Measurements from ENCODE around the gene TECPR2. TPM values are rescaled to one million over a fixed set of nuclear protein-coding genes. Genes with fewer than 3 reads are reported as not detected.

TECPR2 gene
- total and polyA plus RNA-seq, 2 experiments from 2014 or later, result 9.2 to 37.4 TPM

GRCh38 chr14:102462391-102462790 lies 99.7 kb downstream of the TECPR2 start:
- no peaks in the 10 kb centered on the region for H3K27me3 ChIP-seq
- H3K36me3 ChIP-seq, result peaks cover 9% of the 10 kb centered on the region
- no peaks in the 10 kb centered on the region for H3K4me1 ChIP-seq (ENCODE audit: low read depth)
- TF ChIP-seq CTCF (IDR thresholded peaks at IDR 0.05; ENCODE audit: low read depth, low read length), result no peak
- H3K4me3 ChIP-seq, result no peak overlapping the region
- H3K9me3 ChIP-seq (ENCODE audit: low read depth), result no peaks in the 10 kb centered on the region
- no peak for DNase-seq (ENCODE audit: low read depth in 1 of 2, low spot score in 1 of 2)
- no peak overlapping the region for H3K27ac ChIP-seq

GRCh38 chr14:102464006-102464405 lies 101.3 kb downstream of the TECPR2 start:
- H3K27ac ChIP-seq, result no peak overlapping the region
- no peak overlapping the region for H3K4me3 ChIP-seq
- TF ChIP-seq CTCF (IDR thresholded peaks at IDR 0.05; ENCODE audit: low read depth, low read length), result no peak
- H3K27me3 ChIP-seq, result no peaks in the 10 kb centered on the region
- DNase-seq (ENCODE audit: low read depth in 1 of 2, low spot score in 1 of 2), result no peak
- peaks cover 12% of the 10 kb centered on the region for H3K36me3 ChIP-seq
- no peaks in the 10 kb centered on the region for H3K9me3 ChIP-seq (ENCODE audit: low read depth)
- no peaks in the 10 kb centered on the region for H3K4me1 ChIP-seq (ENCODE audit: low read depth)

GRCh38 chr14:102464846-102465341 lies 102.2 kb downstream of the TECPR2 start:
- no peaks in the 10 kb centered on the region for H3K9me3 ChIP-seq (ENCODE audit: low read depth)
- no peak overlapping the region for H3K27ac ChIP-seq
- H3K27me3 ChIP-seq, result no peaks in the 10 kb centered on the region
- peaks cover 12% of the 10 kb centered on the region for H3K36me3 ChIP-seq
- H3K4me3 ChIP-seq, result no peak overlapping the region
- TF ChIP-seq CTCF (IDR thresholded peaks at IDR 0.05; ENCODE audit: low read depth, low read length), result no peak
- DNase-seq (ENCODE audit: low read depth in 1 of 2, low spot score in 1 of 2), result no peak
- no peaks in the 10 kb centered on the region for H3K4me1 ChIP-seq (ENCODE audit: low read depth)

GRCh38 chr14:102469261-102469660 lies 106.5 kb downstream of the TECPR2 start:
- no peak overlapping the region for H3K4me3 ChIP-seq
- no peak for DNase-seq (ENCODE audit: low read depth in 1 of 2, low spot score in 1 of 2)
- H3K36me3 ChIP-seq, result peaks cover 12% of the 10 kb centered on the region
- H3K27me3 ChIP-seq, result no peaks in the 10 kb centered on the region
- no peak overlapping the region for H3K27ac ChIP-seq
- no peak for TF ChIP-seq CTCF (IDR thresholded peaks at IDR 0.05; ENCODE audit: low read depth, low read length)
- H3K4me1 ChIP-seq (ENCODE audit: low read depth), result no peaks in the 10 kb centered on the region
- no peaks in the 10 kb centered on the region for H3K9me3 ChIP-seq (ENCODE audit: low read depth)

- peaks cover 3% of the 10 kb centered on the region for H3K36me3 ChIP-seq
- no peaks in the 10 kb centered on the region for H3K4me1 ChIP-seq (ENCODE audit: low read depth)
- H3K27me3 ChIP-seq, result no peaks in the 10 kb centered on the region
- no peak for DNase-seq (ENCODE audit: low read depth in 1 of 2, low spot score in 1 of 2)
- H3K4me3 ChIP-seq, result no peak overlapping the region
- no peaks in the 10 kb centered on the region for H3K9me3 ChIP-seq (ENCODE audit: low read depth)
- TF ChIP-seq CTCF (IDR thresholded peaks at IDR 0.05; ENCODE audit: low read depth, low read length), result no peak
- no peak overlapping the region for H3K27ac ChIP-seq
These were observed 109.4 kb downstream of the TECPR2 start for GRCh38 chr14:102471921-102472790.

All from cardiac muscle cell (in vitro differentiated cells and primary cell).